ENCODE measurements around the gene SPECC1. TPM values are rescaled to one million over a fixed set of nuclear protein-coding genes. Genes with fewer than 3 reads are reported as not detected.

The SPECC1 gene
- total RNA-seq, 1 experiment from 2014 or later: 43.5 TPM

GRCh38 chr17:20040216-20040615 lies 31.1 kb downstream of the SPECC1 start:
- intact Hi-C loops (cut with micrococcal nuclease): no loop called here
- no TSS peak for BruUV-seq (replicated peaks)
- CTCF ChIA-PET: no interaction called here

GRCh38 chr17:20043021-20043420 lies 33.9 kb downstream of the SPECC1 start:
- Histone ChIP-seq H3K9ac (ENCODE audit: low read length) (no peak overlapping the region), H3K4me3 (replicated peaks in 1 of 2; ENCODE audit: low read depth in 1 of 2, low read length in 2 of 2) (no peak overlapping the region), H3K27ac (ENCODE audit: low read depth, low read length) (no peak overlapping the region), H4K20me1 (ENCODE audit: insufficient read depth) (no peaks in the 10 kb centered on the region), H3K9me3 (ENCODE audit: control insufficient read depth in 1 of 2, insufficient read depth in 1 of 2, low read depth in 1 of 2, low read length in 2 of 2) (no peaks in the 10 kb centered on the region), H3K27me3 (ENCODE audit: insufficient read depth, low read length) (no peaks in the 10 kb centered on the region), H3K4me2 (ENCODE audit: low read length) (no peak overlapping the region), H3K79me2 (ENCODE audit: insufficient read depth, low read length) (no peaks in the 10 kb centered on the region), H3K4me1 (ENCODE audit: control insufficient read depth in 1 of 2, insufficient read depth in 2 of 2, low read length in 2 of 2) (no peaks in the 10 kb centered on the region), H3K36me3 (ENCODE audit: control insufficient read depth in 1 of 2, insufficient read depth in 2 of 2, low read length in 2 of 2) (no peaks in the 10 kb centered on the region), H3K9me2 (ENCODE audit: insufficient read depth) (no peaks in the 10 kb centered on the region), H2AFZ (ENCODE audit: low read depth, low read length, poor library complexity, severe bottlenecking) (no peak overlapping the region)
- ATAC-seq: no peak
- no peak for DNase-seq (ENCODE audit: low read depth, low spot score)
- CTCF ChIA-PET: no interaction called here
- TF ChIP-seq ZFX (IDR thresholded peaks at IDR 0.05) (no peak), ELF1 (IDR thresholded peaks at IDR 0.05; ENCODE audit: borderline replicate concordance, low read depth) (no peak)
- intact Hi-C loops (cut with micrococcal nuclease): no loop called here
- BruUV-seq (replicated peaks): no TSS peak
- POLR2A ChIA-PET: no interaction called here
- RAD21 ChIA-PET (ENCODE audit: low non-redundant PET in 1 of 2, low total read pairs in 2 of 2, uncharacterized antibody in 2 of 2, unreplicated experiment in 2 of 2): no interaction called here

More at GRCh38 chr17:20040216-20040615, 31.1 kb downstream of the SPECC1 start:
- H3K9me2 ChIP-seq (ENCODE audit: insufficient read depth): no peaks in the 10 kb centered on the region
- H3K9me3 ChIP-seq (ENCODE audit: control insufficient read depth in 1 of 2, insufficient read depth in 1 of 2, low read depth in 1 of 2, low read length in 2 of 2): no peaks in the 10 kb centered on the region
- no peak overlapping the region for H3K4me2 ChIP-seq (ENCODE audit: low read length)
- POLR2A ChIA-PET: no interaction called here
- H3K79me2 ChIP-seq (ENCODE audit: insufficient read depth, low read length): no peaks in the 10 kb centered on the region
- H2AFZ ChIP-seq (ENCODE audit: low read depth, low read length, poor library complexity, severe bottlenecking): no peak overlapping the region
- no peak overlapping the region for H3K27ac ChIP-seq (ENCODE audit: low read depth, low read length)
- ATAC-seq: no peak
- no peak overlapping the region for H3K9ac ChIP-seq (ENCODE audit: low read length)
- TF ChIP-seq CBX3 (IDR thresholded peaks at IDR 0.05; ENCODE audit: low read depth) (no peak), YY1 (IDR thresholded peaks at IDR 0.05; ENCODE audit: extremely low read depth, insufficient replicate concordance, low read depth, low read length) (no peak), ZBTB33 (IDR thresholded peaks at IDR 0.05; ENCODE audit: extremely low read depth, insufficient replicate concordance, low read length) (no peak), ZNF274 (IDR thresholded peaks at IDR 0.05; ENCODE audit: low read depth, low read length) (no peak)
- H3K4me1 ChIP-seq (ENCODE audit: control insufficient read depth in 1 of 2, insufficient read depth in 2 of 2, low read length in 2 of 2): no peaks in the 10 kb centered on the region
- no peak for DNase-seq (ENCODE audit: low read depth, low spot score)
- no peaks in the 10 kb centered on the region for H3K36me3 ChIP-seq (ENCODE audit: control insufficient read depth in 1 of 2, insufficient read depth in 2 of 2, low read length in 2 of 2)
- RAD21 ChIA-PET (ENCODE audit: low non-redundant PET in 1 of 2, low total read pairs in 2 of 2, uncharacterized antibody in 2 of 2, unreplicated experiment in 2 of 2): no interaction called here
- no peaks in the 10 kb centered on the region for H3K27me3 ChIP-seq (ENCODE audit: insufficient read depth, low read length)
- no peaks in the 10 kb centered on the region for H4K20me1 ChIP-seq (ENCODE audit: insufficient read depth)
- no peak overlapping the region for H3K4me3 ChIP-seq (replicated peaks in 1 of 2; ENCODE audit: low read depth in 1 of 2, low read length in 2 of 2)

Measured in HCT116 (cell line).